NCI-H82 treated with DMSO at 0.1 percent for 48 hours (cell line): ENCODE results near the gene KCNE1.
"Not testable (repeated sequence)": the region's sequence is repeated elsewhere in the genome, so short reads cannot be mapped to it uniquely, and the experiment has no call there.

ENCODE experiments used
- DNase-seq: peaks from one replicate; lab custom pipeline; 2025; ENCODE audit not compliant: unreplicated experiment; lab: John Stamatoyannopoulos, UW

The KCNE1 gene

GRCh38 chr21:34427339-34427738 is 84.7 kb downstream of the KCNE1 start:
- DNase-seq, result not testable (repeated sequence)

- DNase-seq, result not testable (repeated sequence)
These were observed 88.2 kb downstream of the KCNE1 start, which contains the start of gene SMIM34 for GRCh38 chr21:34423805-34424204. TSS of gene SMIM34 (minus strand) at chr21:34423951. CDS start at chr21:34423839, 112 bp downstream.

DNA sequence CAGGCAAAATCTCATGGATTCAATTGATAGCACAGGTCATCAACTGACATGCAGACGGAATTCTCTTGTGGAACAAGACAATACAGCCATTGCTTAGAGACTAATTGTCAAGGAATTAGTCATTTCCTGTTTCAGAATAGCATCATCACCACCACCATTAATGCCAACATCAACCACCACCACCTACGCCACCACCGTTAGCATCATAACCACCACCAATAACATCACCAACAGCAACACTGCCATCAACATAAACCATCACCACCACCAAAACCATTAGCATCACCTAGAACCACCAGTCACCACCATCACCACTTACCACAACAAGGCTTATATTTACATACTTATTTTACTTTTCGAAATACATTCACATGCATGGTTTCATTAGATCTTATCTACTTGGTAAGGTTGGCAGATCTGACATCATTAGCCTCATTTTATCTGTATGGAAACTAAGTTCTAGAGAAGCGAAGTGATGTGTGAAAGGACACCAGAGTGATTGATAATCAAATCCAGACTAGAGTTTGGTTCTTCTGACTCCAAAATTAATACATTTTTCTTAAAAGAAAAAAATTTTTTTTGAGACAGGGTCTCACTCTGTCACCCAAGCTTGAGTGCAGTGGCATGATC is 94.4 kb downstream of the KCNE1 start:
- DNase-seq, result not testable (repeated sequence)

- DNase-seq, result not testable (repeated sequence)
These were observed 104.7 kb downstream of the KCNE1 start for GRCh38 chr21:34407294-34407693.

DNA sequence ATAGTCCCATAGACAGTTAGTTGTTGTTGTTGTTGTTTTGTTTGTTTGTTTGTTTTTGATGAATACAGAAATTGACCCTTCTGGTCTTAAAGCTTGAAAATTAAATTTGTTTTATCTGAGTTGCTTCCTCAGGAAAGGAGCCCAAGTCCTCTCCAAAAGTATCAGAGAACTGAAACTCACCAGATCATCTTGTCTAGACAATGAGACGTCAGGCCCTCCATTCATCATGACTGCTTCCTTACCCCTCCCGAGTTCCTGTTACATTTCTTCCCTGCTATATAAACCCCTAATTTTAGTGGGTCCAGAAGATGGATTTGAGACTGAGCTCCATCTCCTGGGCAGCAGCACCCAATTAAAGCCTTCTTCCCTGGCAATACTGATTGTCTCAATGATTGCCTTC is 105.3 kb downstream of the KCNE1 start:
- not testable (repeated sequence) for DNase-seq

DNA sequence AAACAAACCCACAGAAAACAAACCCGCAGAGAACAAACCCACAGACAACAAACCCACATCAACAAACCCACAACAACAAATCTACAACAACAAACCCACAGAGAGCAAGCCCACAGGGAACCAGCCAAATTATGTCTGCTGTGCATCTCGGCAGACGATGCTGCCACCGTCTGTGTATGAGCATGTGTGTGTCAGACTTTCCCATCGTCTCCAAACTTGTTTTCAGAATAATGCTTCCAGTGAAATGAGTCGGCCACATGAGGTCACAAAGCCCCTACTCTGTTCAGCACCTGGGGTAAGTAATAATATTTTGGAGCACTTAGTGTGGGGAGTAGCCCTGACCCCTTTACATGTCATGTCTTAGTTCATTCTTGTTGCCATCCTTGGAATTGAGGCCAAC is 105.9 kb downstream of the KCNE1 start:
- not testable (repeated sequence) for DNase-seq

DNA sequence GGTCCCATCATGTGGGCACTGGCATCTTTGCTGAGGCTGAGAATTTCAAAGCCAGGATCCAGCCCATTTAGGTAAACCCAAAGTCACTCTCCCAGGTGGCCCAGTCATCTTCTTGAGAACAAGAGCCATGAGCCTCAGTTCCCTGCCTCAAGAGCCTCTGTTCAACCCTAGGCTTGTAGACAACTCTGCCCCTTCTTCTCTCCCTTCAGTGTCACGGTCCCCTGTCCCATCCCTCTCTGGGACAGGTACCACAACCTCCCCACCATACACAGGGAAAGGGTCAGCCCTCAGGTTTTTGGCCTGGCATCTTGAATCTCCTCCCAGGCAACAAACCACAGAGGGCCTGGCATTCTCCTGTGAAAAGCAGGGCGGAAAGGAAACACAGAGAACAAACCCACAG is 106.3 kb downstream of the KCNE1 start:
- DNase-seq, result not testable (repeated sequence)

- DNase-seq, result not testable (repeated sequence)
These were observed 107.3 kb downstream of the KCNE1 start for GRCh38 chr21:34404742-34405141.

DNA sequence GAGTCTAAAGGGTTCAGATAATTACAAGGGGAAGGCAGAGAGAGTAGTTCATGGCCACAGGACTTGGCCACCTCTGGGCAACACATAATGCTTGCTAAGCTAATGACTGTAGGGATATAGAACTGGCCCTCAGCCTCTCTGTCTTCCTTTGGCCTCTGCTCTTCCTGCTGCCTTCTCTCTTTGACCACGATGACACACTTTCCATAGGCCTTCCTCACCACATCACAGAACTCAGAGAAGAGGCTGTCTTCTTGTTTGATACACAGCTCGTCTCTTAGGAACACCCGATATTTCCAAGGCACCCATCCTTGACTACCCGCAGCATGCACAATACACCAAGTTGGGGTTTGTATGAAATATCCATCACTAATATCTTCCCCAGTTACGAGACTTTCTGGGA is 111.5 kb downstream of the KCNE1 start:
- DNase-seq, result not testable (repeated sequence)
